LNCAP (cell line): Measurements from ENCODE around the gene OR9Q1.

Experiments used
- TF ChIP-seq, protein P1 (sequence below): fragments of 450-650 bp; IDR thresholded peaks from 2 replicates; pipeline ENCODE4 v1.5.1; 2017; ENCODE audit warnings: mild to moderate bottlenecking

The OR9Q1 gene

GRCh38 chr11:58152781-58153180, 129.1 kb downstream of the OR9Q1 start:
- TF ChIP-seq, protein P1, sequence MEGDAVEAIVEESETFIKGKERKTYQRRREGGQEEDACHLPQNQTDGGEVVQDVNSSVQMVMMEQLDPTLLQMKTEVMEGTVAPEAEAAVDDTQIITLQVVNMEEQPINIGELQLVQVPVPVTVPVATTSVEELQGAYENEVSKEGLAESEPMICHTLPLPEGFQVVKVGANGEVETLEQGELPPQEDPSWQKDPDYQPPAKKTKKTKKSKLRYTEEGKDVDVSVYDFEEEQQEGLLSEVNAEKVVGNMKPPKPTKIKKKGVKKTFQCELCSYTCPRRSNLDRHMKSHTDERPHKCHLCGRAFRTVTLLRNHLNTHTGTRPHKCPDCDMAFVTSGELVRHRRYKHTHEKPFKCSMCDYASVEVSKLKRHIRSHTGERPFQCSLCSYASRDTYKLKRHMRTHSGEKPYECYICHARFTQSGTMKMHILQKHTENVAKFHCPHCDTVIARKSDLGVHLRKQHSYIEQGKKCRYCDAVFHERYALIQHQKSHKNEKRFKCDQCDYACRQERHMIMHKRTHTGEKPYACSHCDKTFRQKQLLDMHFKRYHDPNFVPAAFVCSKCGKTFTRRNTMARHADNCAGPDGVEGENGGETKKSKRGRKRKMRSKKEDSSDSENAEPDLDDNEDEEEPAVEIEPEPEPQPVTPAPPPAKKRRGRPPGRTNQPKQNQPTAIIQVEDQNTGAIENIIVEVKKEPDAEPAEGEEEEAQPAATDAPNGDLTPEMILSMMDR: no peak

GRCh38 chr11:58164389-58164788, 140.7 kb downstream of the OR9Q1 start:
- TF ChIP-seq, protein P1: no peak

DNA sequence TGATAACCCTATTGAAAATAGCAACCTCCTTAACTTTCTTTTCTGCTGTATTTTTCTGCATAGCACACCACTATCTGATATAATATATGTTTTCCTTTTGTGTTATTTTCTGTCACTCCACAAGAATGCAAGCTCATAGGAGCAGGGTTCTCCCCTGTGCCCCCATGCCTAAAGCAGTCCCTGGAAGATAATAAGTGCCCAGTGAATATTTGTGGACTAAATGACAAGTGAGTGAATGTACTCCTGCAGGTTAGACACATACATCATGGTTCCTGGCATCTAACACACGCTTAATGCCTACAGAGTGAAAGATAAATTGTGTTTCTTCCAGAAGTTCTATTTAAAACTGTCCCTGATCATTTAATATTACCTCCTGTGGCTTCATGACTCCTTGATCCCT, 141.3 kb downstream of the OR9Q1 start:
- TF ChIP-seq, protein P1: no peak

DNA sequence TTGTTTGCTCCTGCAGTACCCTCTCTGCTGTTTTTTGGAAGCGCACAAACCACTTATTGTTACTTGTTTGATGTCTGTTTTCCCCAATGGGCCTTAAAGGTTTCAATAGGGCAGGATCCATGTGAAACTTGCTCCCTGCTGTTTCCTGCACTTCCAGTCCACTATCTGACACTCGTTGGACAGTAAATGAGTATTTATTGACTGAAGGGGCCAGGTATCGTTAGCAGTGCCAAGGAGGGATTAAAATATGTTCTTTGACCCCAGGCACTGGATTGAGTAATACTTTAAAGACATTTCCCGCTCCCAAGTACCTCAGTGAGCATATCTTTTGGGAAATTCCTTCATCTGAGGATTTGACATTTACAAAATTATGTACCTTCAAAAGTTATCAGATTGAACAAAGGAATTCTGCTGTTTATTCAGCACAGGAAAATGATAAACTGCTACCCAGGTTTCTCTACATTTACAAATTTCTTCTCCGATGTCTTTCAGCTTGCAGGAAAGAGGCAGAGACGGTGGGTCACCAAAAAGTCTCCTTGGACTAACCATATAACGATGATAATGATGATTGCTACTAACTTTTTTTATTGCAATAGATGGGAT, 141.9 kb downstream of the OR9Q1 start:
- TF ChIP-seq, protein P1: no peak

- TF ChIP-seq, protein P1: no peak
These were observed 153.9 kb downstream of the OR9Q1 start for GRCh38 chr11:58177409-58178054.

- TF ChIP-seq, protein P1: no peak
These were observed 154.8 kb downstream of the OR9Q1 start for GRCh38 chr11:58178444-58178843.

DNA sequence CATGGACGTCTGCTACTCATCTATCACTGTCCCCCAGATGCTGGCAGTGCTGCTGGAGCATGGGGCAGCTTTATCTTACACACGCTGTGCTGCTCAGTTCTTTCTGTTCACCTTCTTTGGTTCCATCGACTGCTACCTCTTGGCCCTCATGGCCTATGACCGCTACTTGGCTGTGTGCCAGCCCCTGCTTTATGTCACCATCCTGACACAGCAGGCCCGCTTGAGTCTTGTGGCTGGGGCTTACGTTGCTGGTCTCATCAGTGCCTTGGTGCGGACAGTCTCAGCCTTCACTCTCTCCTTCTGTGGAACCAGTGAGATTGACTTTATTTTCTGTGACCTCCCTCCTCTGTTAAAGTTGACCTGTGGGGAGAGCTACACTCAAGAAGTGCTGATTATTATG, 156.0 kb downstream of the OR9Q1 start:
- TF ChIP-seq, protein P1: no peak
